GM12892 (cell line): Measurements from ENCODE around the gene GGT5.

Experiments
- DNase-seq: peaks from one replicate; pipeline ENCODE4 v3.0.0; 2011; ENCODE audit not compliant: insufficient read length
- FAIRE-seq: peaks from 2 replicates; lab custom pipeline; 2011; peaks lifted over from hg19 to GRCh38; lab: Jason Lieb, UNC
- POLR2A ChIP-seq: IDR thresholded peaks from 2 replicates; pipeline ENCODE4 v1.6.1; 2011; ENCODE audit warnings: low read depth, low read length, control low read depth
- POLR2AphosphoS5 ChIP-seq: IDR thresholded peaks from 2 replicates; pipeline ENCODE4 v1.6.1; 2011; ENCODE audit warnings: low read depth, low read length, control low read depth
- TAF1 ChIP-seq: IDR thresholded peaks from 2 replicates; pipeline ENCODE4 v1.6.1; 2011; ENCODE audit warnings: low read depth, mild to moderate bottlenecking, control low read depth, low read length, borderline replicate concordance

Gene GGT5

DNA sequence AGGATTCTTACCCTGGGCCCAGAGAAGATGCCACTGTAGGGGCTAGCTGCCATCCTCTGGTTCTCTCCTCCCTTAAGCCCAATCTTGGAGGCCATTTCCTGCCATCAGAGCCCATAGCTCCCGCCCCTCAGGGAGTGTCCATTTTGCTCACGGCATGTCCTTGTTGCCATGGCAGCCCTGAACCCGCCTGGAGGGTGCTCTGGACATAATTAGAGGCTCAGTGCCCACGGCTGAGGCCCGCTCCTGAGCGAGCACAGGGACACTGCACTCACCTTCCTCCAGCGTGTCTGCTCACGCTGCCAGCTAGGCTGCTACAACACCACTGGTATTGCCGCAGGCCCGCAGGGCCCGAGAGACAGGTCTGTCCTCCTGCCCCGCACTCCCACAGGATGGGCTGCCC, 74.7 kb downstream of the GGT5 start:
- FAIRE-seq, result no peak

More for the DNA sequence above, 74.7 kb downstream of the GGT5 start:
- TF ChIP-seq POLR2A, result no peak
- TF ChIP-seq TAF1, result no peak
- TF ChIP-seq POLR2AphosphoS5, result no peak
- no peak for DNase-seq
